Duodenal mucosa (tissue), 2 donors: ENCODE measurements around the gene AWAT2.

Experiments used
- H3K27ac ChIP-seq: one replicate; pipeline ENCODE4 v1.7.0; 2013; ENCODE audit warnings: low read depth, low read length
- H3K27me3 ChIP-seq, 2 donors: one replicate each; pipeline ENCODE4 v1.7.0; 2013; ENCODE audit warnings: low read length in 2 of 2, control low read depth in 1 of 2; ENCODE audit not compliant: insufficient read depth in 2 of 2, control insufficient read depth in 1 of 2
- H3K36me3 ChIP-seq, 2 donors: one replicate each; pipeline ENCODE4 v1.7.0; 2013; ENCODE audit warnings: low read length in 2 of 2, control low read depth in 1 of 2; ENCODE audit not compliant: insufficient read depth in 2 of 2, control insufficient read depth in 1 of 2
- H3K4me1 ChIP-seq, 2 donors: one replicate each; pipeline ENCODE4 v1.7.0; 2013; ENCODE audit warnings: low read length in 2 of 2, control low read depth in 1 of 2; ENCODE audit not compliant: insufficient read depth in 2 of 2, control insufficient read depth in 1 of 2
- H3K4me3 ChIP-seq, 2 donors: one replicate each; pipeline ENCODE4 v1.7.0; 2013; ENCODE audit warnings: low read length in 2 of 2, low read depth in 1 of 2
- H3K9ac ChIP-seq, 2 donors: one replicate each; pipeline ENCODE4 v1.7.0; 2013; ENCODE audit warnings: low read length in 2 of 2, low read depth in 1 of 2
- H3K9me3 ChIP-seq, 2 donors: one replicate each; pipeline ENCODE4 v1.7.0; 2013; ENCODE audit warnings: low read length in 2 of 2, control low read depth in 1 of 2; ENCODE audit not compliant: control insufficient read depth in 1 of 2

AWAT2 gene

DNA sequence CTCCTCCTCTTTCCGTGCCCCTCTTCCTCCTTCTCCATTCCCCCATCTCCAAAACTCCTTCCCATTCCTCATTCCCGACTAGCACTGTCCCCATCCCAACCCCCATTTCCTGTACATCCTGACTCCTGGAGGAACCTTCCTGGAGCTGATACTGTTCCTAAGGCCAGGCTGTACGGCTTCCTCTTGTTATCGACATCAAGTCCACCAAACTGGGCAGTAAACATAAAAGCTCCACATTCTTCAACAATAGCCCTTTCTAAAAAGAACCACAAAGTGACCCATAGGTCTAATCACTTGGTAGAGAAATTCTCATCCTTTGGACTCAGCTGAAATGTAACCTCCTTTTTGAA is 22.9 kb downstream of the AWAT2 start:
- no peaks in the 10 kb centered on the region for H3K9me3 ChIP-seq

DNA sequence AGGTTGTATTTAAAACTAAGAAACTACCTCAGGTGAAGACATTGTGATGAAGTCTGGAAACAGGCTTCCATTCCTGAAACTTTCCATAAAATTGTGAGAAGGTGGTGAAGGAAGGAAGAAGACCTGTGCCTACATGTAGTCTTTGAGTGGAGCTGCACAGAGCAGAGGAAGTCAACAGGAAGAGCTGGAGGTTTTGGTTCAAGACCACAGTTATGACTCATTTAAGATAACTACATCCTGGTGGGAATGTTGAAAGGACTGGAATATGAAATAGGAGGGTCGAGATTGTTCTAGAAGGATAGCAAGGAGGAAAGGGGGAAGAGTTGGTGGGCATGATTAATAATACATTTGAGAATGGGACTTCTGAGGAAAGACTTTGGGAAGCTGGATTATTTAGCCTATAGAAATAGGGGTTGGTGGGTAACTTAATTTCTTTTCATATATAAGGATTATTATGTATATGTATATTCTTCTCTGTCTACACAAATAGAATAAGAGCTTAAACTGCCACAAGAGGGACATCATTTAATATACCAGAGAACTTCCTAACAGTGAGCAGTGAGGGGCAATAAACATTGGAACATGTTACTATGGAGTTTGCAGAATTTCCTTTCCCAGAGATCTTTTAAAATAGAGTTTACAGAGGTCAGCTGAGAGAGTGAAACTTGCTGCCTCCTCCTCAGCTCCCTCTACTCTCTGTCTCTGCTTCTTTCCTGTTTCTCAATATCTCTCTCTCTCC is 23.5 kb downstream of the AWAT2 start:
- H3K27me3 ChIP-seq = no peaks in the 10 kb centered on the region
- H3K4me1 ChIP-seq = no peaks in the 10 kb centered on the region
- no peak overlapping the region for H3K27ac ChIP-seq
- H3K4me3 ChIP-seq = no peak overlapping the region
- no peaks in the 10 kb centered on the region for H3K9me3 ChIP-seq
- H3K9ac ChIP-seq = no peak overlapping the region
- no peaks in the 10 kb centered on the region for H3K36me3 ChIP-seq

More for the DNA sequence above, 22.9 kb downstream of the AWAT2 start:
- H3K27me3 ChIP-seq = no peaks in the 10 kb centered on the region
- no peak overlapping the region for H3K4me3 ChIP-seq
- H3K9ac ChIP-seq = no peak overlapping the region
- no peaks in the 10 kb centered on the region for H3K4me1 ChIP-seq
- no peaks in the 10 kb centered on the region for H3K36me3 ChIP-seq
- no peak overlapping the region for H3K27ac ChIP-seq

DNA sequence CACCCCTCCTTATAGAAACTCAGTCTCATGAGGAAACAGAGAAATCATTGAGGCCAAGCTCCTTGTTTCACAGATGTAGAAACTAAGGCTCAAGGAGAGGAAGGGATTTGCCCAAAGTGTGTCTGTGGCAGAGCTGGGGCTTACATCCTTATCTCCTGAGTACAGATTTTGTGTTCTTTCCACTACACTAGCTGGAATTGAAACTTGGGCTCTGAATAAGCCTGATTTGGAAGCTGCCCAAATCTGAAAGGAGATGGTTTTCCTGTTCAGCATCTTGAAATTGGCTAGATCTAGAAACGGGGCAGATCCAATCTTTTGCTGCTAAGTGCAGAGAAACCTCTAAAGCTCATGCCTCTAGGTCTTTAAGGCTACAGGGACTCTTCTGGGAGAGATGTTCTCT is 24.3 kb downstream of the AWAT2 start:
- Histone ChIP-seq H3K4me1 (no peaks in the 10 kb centered on the region), H3K4me3 (no peak overlapping the region), H3K9me3 (no peaks in the 10 kb centered on the region), H3K27me3 (no peaks in the 10 kb centered on the region), H3K36me3 (no peaks in the 10 kb centered on the region), H3K27ac (no peak overlapping the region), H3K9ac (no peak overlapping the region)

DNA sequence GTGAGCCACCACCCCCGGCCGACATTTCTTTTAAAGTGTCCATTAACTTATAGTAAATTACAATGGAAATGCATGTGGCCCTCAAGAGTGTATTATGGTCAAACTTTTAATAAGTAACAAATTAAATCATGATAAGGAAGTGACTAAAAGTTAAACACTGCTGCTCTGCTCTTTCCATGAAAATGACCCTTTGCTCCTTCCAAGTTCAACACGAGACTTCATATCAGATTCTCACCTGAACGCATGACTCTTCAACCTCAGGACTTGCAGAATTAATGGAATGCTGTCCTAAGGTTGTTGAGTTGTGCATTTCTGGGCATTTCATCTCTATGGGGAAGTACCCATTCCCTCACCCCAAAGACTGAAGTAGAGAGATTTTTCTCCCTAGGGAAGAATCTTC is 27.1 kb downstream of the AWAT2 start:
- H3K36me3 ChIP-seq = no peaks in the 10 kb centered on the region
- no peaks in the 10 kb centered on the region for H3K27me3 ChIP-seq
- no peaks in the 10 kb centered on the region for H3K9me3 ChIP-seq
- no peak overlapping the region for H3K9ac ChIP-seq
- no peak overlapping the region for H3K4me3 ChIP-seq
- H3K27ac ChIP-seq = no peak overlapping the region
- H3K4me1 ChIP-seq = no peaks in the 10 kb centered on the region

DNA sequence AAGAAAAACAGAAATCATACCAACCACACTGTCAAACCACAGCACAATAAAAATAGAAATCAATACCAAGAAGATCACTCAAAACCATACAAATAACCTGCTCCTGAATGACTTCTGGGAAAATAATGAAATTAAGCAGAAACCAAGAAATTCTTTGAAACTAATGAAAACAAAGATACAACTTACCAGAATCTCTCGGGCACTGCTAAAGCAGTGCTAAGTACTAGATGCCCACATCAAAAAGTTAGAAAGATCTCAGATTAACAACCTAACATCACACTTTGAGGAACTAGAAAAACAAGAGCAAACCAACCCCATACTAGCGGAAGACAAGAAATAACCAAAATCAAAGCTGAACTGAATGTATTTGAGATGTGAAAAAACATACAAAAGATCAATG is 33.2 kb downstream of the AWAT2 start:
- no peaks in the 10 kb centered on the region for H3K36me3 ChIP-seq
- H3K4me3 ChIP-seq = no peak overlapping the region
- H3K27me3 ChIP-seq = no peaks in the 10 kb centered on the region
- no peak overlapping the region for H3K27ac ChIP-seq
- no peak overlapping the region for H3K9ac ChIP-seq
- no peaks in the 10 kb centered on the region for H3K4me1 ChIP-seq
- no peaks in the 10 kb centered on the region for H3K9me3 ChIP-seq

DNA sequence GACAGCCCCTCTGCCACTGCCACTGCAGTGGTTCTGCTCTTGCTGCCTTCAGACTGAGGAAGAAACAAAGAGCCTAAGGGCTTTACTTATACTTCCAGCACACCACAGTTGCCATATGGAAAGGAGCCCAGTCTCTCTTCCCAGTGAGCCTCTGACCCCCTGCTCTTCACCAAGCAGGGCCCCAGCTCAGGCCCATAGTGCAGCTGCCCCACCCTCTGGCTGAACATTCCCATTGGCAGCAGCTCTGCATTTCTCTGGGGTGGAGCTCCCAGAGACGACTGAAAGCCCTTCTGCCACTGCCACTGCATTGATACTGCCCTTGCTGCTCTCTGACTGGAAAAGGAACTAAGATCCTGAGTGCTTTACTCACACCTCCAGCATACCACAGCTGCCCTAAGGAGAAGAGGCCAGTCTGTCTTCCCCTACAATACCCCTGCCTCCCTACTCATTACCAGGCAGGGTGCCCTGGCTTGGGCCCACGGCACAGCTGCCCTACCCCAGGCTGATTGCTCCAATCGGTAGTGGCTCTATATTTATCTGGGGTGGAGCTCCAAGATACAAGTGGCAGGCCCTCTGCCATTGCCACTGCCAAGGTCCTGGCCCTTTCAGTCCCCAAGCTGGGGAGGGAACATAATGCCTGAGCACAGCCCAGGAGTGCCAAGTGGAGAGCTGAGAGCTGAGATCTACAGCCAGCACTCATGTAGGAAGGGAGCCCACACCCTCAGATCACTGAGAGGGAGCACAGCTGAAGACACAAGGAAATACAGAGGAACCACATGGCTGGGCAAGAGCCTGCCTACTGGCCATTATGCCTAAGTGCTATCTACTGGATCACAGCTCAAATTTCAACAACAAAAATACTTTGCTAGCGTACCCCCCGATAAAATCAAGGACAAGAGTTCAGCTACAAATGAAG is 36.0 kb downstream of the AWAT2 start:
- H3K9me3 ChIP-seq = no peaks in the 10 kb centered on the region
- H3K4me3 ChIP-seq = no peak overlapping the region
- H3K9ac ChIP-seq = no peak overlapping the region
- no peaks in the 10 kb centered on the region for H3K4me1 ChIP-seq
- no peak overlapping the region for H3K27ac ChIP-seq
- no peaks in the 10 kb centered on the region for H3K27me3 ChIP-seq
- H3K36me3 ChIP-seq = no peaks in the 10 kb centered on the region

DNA sequence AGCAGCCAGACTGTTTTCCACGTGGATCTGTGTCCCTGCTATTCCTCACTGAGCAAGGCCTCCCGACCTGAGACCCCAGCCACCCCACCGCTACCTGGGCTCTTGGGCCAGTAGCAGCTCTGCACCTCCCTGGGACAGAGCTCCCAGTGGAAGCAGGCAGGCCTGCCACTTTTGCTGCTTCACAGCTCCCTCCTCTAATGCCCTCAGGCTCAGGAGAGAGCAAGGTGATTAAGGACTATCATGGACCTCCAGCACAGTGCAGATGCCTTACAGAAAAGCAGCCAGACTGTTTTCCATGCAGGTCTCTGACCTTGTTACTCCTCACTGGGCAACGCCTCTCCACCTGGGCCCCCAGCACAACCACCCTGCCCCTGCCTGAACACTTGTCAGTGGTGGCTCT is 37.0 kb downstream of the AWAT2 start:
- Histone ChIP-seq H3K27me3 (no peaks in the 10 kb centered on the region), H3K4me1 (no peaks in the 10 kb centered on the region), H3K27ac (no peak overlapping the region)

DNA sequence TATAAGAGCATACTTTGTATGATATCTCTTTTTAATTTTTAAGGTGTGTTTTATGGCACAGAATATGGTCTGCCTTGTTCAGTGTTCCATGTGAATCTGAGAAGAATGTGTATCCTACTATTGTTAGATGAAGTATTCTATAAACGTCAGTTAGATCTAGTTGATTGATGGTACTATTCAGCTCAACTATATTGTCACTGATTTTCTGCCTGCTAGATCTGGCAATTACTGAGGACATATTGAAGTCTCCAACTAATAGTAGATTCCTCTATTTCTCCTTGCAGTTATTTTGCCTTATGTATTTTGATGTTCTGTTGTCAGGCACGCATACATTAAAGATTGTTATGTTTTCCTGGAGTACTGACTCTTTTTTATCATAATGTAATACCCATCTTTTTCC is 39.8 kb downstream of the AWAT2 start:
- no peak overlapping the region for H3K9ac ChIP-seq
- no peaks in the 10 kb centered on the region for H3K27me3 ChIP-seq
- H3K4me3 ChIP-seq = no peak overlapping the region
- H3K9me3 ChIP-seq = no peaks in the 10 kb centered on the region
- no peaks in the 10 kb centered on the region for H3K36me3 ChIP-seq
- no peaks in the 10 kb centered on the region for H3K4me1 ChIP-seq
- H3K27ac ChIP-seq = no peak overlapping the region

More for the DNA sequence above, 37.0 kb downstream of the AWAT2 start:
- no peak overlapping the region for H3K4me3 ChIP-seq
- no peaks in the 10 kb centered on the region for H3K36me3 ChIP-seq
- H3K9ac ChIP-seq = no peak overlapping the region
- H3K9me3 ChIP-seq = no peaks in the 10 kb centered on the region

DNA sequence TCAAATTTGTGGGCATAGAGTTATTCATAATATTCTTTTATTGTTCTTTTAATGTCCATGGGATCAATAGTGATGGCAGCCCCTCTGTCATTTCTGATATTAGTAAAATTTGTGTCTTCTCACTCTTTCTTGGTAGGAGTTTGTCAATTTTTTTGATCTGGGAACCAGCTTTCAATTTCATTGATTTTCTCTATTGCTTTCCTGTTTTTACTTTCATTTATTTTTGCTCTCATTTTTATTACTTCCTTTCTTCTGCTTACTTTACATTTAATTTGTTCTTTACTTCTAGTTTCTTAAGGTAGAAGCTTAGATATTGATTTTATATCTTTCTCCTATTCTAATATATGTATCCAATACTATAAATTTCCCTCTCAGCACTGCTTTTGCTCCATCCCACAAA is 40.7 kb downstream of the AWAT2 start:
- H3K36me3 ChIP-seq = no peaks in the 10 kb centered on the region
- no peaks in the 10 kb centered on the region for H3K4me1 ChIP-seq
- H3K9ac ChIP-seq = no peak overlapping the region
- H3K9me3 ChIP-seq = no peaks in the 10 kb centered on the region
- H3K4me3 ChIP-seq = no peak overlapping the region
- no peak overlapping the region for H3K27ac ChIP-seq
- H3K27me3 ChIP-seq = no peaks in the 10 kb centered on the region

DNA sequence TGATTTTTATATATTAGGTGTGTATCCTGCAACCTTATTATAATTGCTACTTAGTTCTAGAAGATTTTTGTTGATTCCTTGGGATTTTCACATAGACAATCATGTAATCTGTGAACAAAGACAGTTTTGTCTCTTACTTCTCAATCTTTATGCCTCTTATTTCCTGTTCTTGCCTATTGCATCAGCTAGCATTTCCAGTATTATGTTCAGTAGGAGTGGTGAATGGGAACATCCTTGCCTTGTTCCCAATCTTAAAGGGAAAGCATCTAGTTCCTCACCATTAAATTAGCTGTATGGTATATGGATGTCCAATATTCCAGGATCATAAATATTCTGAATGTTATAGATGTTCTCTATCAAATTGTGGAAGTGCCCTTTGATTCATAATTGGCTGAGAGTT is 41.8 kb downstream of the AWAT2 start:
- no peak overlapping the region for H3K27ac ChIP-seq
- no peaks in the 10 kb centered on the region for H3K36me3 ChIP-seq

More for the DNA sequence above, 41.8 kb downstream of the AWAT2 start:
- H3K9me3 ChIP-seq = no peaks in the 10 kb centered on the region
- H3K4me3 ChIP-seq = no peak overlapping the region
- H3K4me1 ChIP-seq = no peaks in the 10 kb centered on the region
- no peak overlapping the region for H3K9ac ChIP-seq
- H3K27me3 ChIP-seq = no peaks in the 10 kb centered on the region
